ENCODE measurements around the gene WFDC1.
"Not testable (repeated sequence)": the region's sequence is repeated elsewhere in the genome, so short reads cannot be mapped to it uniquely, and the experiment has no call there.

Gene WFDC1

DNA sequence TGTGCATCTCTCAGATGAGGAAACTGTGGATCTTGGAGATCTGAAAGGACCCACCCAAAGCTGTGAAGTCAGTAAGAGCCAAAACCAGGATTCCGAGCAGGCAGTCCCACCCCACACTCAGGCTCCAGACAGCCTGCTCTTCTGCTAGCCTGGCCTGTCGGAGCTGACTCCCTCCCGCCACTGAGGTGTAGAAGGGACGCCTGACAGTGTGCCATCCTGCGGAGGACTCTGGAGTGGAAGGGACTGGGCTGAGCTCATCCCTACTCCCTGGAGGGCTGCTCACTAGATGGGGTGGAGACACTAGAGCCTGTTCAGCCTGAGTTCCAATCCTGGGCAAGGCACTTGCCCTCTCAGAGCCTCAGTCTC, 36.0 kb downstream of the WFDC1 start:
- no peak for DNase-seq

DNA sequence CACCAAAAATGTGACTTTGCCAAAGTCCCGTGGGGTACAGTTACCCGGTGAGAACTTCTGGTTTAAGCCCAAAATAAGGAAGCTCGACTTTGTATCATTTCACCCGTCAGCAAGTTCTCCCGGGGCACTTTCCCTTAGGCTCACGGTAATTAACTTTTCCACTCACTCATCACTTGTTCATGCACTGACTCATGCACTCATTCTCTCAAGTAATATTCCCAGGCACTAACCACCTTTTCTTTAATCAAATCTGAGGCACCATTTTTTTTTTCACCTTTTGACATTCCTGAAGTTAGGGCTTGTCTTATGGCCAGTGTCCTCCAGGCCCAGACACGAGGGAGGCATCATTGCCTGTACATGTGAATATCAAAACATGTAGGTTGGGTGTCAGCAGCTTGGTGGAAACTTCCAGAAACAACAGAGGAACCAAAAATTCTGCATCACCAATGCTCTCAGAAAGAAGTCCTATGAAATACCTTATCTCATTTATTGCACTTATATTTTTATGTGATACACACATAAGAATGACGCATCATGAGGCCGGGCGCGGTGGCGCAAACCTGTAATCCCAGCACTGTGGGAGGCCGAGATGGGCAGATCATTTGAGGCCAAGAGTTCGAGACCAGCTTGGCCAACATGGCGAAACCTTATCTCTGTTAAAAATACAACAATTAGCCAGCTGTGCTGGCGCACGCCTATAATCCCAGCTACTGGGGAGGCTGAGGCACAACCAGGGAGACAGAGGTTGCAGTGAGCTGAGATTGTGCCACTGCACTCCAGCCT, 37.5 kb downstream of the WFDC1 start:
- no peak for DNase-seq

DNA sequence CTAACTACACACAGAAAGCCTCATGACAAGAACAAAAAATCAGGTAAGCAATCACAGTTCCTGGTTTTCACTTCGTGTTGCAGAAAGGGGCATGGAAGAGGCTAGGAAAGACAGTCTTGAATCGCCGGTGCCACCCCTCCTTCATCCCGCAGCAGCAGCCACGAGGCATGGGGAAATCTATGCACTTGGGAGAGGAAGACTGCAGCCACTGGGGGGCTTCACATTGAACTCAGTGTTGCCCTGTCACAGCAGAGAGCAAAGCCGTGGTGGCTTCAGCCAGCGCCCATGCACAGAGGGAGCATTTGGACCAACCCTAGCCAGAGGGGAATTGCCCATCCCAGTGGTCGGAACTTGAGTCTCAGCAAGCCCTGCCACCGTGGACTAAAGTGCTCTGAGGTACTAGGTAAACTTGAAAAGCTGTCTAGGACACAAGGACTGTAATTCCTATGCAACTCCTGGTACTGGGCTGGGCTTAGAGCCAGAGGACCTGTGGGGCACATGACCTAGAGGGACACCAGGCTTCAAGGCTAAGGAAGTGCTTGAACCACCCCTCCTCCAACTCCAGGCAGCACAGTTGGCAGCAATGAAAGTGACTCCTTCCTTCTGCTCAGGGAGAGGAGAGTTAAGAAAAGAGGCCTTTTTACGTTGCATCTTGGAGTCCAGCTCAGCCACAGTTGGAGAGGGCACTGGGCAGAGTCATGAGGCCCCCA, 38.5 kb downstream of the WFDC1 start:
- no peak for DNase-seq

DNA sequence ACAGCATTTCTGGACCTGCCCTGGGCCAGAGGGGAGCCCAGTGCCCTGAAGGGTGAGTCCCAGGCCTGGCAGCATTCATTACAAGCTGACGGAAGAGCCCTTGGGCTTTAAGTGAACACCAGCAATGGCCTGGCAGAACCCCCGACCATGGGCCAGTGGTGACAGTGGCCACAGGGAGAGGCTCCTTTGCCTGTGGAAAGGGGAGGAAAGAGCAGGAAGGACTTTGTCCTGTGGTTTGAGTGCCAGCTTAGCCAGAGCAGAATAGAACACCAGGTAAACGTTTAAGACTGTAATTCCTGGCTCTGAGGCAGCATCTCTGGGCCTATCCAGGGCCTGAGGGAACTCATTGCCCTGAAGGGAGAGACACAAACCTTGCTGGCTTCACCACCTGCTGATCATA, 39.4 kb downstream of the WFDC1 start:
- DNase-seq, result no peak

DNA sequence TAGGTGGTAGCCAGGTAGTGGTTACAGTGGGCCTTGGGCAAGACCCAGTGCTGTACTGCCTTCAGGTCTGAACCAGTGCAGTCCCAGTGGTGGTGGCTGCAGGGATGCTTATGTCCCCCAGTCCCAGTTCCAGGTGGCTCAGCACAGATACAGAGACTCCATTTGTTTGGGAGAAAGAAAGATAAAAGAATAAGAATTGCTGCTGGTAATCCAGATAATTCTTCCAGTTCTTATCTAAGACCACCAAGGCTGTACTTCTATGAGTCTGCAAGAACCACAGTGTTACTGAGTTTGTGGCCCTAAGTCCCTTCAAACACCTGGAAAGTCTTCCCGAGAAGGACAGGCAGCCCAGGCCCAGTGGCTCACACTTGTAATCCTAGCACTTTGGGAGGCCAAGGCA, 39.8 kb downstream of the WFDC1 start:
- no peak for DNase-seq

DNA sequence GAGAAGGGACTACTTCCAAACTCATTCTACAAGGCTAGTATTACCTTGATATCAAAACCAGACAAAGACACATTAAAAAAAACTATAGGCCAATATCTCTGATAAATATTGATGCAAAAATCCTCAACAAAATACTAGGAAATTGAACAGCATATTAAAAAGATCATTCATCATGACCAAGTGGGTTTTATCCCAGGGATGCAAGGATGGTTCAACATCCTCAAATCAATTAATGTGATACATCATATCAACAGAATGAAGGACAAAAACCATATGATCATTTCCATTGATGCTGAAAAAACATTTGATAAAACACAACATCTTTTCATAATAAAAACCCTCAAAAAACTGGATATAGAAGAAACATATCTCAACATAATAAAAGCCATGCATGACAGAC, 42.6 kb downstream of the WFDC1 start:
- DNase-seq, result not testable (repeated sequence)

DNA sequence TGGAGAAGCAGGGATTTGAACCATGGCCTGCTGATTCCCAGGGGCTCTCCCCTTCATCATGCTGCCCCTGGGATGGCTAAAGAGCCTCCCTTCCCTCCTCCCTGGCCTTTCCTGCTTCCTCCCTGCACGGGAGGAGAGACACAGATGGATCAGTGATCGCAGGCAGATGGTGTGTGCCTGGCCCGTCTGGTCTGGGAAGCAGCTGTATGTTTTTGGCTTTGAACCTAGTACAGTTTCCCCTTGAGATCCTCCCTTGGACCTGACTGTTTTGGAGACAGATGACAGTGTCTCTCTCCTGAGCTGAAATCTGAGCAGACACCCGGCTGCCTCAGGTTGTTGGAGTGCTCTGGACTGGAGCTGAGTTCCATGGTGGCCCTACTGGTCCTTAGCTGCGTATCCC, 44.6 kb downstream of the WFDC1 start:
- no peak for DNase-seq

DNA sequence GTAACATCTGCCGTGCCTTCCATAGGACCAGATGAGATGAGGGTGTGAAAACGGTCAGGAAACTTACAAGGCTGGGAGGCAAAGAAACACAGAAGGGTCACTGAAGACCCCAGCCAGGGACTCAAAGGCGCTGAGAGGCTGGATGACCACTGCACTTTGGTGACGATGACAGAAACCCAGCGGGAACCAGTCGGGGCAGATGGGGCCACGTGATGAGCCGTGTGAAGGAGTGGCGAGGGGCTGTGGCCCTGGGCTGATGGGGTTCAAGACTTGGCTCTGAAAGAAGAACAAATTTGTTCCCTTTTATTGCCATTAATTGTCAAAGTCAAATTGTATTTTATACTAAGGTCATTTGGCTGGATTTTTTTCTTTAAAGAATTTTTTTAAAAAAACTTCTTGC, 45.1 kb downstream of the WFDC1 start:
- DNase-seq, result no peak

DNA sequence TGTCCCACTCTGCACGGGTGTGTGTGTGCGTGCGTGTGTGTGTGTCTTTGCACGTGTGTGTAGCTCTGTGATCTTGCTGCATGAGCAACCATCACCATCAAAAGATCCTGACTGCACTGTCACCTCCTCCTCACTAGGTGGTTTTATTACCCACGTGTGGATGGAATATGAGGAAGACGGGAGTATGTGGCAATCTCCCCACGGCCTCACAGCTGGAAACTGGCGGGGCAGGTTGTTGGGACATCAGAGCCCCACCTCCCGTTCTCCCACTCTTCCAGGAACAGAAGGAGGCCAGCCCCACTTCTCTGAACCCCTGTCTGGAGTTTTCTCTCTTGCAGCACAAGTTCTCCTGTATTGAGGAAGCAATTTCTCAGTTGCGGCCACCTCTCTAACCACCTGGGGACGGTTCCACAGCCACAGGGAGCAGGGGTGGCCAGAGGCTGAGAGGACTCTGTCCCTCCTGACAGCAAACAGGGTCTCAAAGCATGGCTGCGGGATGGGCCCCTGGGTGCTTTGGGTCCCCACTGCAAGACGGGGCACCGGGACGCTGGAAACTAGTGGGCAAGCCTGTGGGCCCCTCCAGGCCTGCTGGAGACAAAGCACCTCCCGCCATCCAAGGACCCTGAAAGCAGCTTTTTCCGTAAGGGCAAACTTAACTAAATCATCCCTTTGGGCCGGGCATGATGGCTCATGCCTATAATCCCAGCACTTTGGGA, 45.8 kb downstream of the WFDC1 start:
- DNase-seq, result peak; percentile 36

DNA sequence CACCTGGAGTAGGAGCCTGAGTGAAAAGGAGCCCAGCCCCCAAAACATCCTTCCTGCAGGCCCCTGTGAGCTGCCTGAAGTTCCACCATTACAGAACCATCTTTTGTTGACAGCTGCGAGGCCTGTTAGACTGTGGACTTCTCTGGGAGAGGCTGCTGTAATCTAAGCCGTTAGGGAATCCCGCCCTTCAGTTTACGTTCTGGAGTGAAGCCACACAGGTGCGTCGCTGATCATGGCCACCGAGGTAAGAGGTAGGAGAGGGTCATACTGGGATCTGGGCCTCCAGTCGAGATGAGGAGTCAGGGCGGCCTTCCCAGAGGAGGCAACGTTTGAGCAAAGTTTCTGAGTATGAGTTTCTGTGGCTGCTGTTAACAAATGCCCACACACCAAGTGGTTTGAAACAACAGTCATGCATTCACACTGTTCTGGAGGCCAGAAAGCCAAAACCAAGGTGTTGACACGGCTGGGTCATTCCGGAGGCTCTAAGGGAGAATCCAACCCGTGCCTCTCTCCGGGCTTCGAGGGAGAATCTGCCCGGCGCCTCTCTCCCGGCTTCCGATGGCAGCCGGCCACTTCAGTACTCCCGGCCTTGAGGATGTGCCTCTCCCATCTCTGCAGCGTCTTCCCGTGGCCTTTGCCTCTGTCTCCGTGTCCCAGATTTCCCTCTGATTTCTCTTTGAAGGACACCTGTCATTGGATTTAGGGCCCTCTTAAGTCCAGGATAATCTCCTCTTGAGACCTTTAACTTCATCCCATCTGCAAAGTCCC, 47.0 kb downstream of the WFDC1 start:
- DNase-seq, result no peak

DNA sequence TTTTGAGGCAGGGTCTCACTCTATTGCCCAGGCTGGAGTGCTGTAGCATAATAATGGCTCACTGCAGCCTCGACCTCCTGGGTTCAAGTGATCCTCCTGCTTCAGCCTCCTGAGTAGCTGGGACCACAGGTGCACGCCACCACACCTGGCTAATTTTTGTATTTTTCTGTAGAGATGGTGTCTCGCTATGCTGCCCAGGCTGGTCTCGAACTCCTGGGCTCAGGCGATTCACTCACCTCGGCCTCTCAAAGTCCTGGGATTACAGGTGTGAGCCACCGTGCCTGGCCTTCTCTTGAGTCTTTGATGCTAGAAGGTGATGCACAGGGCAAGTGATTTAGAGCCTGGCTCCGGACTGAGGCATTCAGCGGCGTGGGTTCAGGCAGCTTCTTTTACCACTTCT, 49.1 kb downstream of the WFDC1 start:
- not testable (repeated sequence) for DNase-seq

DNA sequence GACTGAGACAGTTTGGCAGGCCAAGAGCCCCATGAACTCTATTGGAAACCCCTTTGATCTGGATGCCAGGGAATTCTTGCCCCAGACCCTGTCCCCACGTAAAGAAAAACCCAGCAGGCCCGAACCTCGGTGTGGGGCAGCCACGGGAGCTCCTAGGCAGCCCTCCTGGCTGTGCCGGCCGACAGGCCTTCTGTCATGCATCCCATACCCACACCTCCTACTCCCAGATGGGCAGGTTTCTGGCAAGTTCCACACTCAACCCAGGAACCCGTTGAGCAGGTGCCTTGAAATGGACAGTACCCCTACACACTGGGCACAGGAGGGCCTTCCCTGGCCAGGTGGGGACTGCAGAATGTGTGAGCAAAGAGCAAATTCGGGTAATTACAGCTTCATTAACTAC, 50.1 kb downstream of the WFDC1 start:
- no peak for DNase-seq

DNA sequence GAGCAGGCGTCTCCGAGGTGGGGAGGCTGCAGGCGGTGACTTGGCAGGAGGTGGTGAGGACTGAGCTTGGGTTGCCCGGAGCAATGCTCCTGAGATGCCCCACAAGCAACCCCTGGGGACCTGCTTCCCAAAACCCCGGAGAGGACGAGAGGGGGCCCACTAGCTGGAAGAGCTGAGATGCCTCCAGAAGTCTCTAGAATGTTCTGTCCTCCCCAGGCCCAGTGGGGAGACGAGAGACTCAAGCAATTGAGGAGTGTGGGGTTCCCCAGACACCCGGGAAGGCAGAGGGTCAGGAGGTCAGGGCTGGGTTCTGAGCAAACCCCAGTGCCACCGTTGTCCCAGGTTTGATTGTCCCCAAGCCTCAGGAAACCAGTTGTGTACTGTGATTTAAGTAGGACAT, 52.5 kb downstream of the WFDC1 start:
- DNase-seq, result no peak

DNA sequence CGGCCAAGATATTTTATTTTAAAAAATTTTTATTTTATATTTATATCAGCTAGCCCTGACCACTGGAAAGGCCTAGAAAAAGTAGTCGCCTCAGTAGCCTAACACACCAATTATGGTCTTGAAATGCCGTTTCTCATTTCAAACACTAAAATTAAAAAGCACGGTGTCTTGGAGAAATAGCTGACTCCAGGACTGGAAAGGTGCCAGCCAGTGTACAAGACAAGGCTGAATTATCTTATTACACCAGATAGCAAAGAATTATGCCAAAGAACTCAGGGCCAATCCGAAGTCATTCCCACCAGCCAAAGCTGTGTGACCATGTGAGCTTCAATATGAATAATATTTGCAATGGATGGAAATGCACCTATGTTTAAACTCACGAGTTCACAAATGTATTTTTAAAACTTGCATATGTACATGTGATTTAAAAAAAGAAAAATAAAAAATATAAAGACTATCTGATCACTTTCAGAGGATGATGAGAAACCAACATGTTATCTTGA, 53.8 kb downstream of the WFDC1 start:
- no peak for DNase-seq

DNA sequence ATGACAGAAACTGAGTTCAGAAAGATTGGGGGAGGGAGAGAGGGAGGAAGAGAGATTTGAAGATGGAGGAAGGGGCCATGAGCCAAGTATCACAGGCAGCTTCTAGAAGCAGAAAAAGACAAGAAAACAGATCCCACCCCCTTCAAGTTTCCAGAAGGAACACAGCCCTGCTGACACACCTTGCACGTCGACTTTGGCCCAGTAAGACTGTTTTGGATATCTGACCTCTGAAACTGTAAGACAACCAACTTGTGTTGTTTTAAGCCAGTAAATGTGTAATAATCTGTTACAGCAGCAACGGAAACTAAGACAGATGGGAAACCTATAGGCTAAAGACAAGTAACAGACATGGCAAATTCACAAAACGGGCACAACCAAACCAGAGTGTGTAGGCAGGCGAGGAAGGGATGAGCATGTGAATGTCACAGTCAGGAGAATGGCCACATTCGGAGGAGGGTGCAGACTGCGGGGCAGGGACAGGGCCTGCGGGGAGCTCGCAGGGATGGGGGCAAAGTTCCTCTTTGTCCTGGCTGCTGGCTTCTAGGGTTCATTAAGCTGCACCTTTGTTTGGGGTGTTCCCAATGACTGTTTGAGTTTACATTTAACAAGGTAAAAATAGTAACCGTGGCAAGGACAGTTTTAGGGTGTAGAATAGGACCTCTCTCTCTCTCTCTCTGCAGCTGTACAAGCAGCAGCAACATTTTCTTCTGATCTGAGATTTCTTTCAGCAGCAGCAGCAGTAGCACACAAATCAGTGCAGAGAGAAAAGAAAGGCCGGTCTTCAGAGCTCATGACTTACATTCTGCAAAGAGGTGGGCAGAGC, 55.4 kb downstream of the WFDC1 start:
- DNase-seq, result no peak

DNA sequence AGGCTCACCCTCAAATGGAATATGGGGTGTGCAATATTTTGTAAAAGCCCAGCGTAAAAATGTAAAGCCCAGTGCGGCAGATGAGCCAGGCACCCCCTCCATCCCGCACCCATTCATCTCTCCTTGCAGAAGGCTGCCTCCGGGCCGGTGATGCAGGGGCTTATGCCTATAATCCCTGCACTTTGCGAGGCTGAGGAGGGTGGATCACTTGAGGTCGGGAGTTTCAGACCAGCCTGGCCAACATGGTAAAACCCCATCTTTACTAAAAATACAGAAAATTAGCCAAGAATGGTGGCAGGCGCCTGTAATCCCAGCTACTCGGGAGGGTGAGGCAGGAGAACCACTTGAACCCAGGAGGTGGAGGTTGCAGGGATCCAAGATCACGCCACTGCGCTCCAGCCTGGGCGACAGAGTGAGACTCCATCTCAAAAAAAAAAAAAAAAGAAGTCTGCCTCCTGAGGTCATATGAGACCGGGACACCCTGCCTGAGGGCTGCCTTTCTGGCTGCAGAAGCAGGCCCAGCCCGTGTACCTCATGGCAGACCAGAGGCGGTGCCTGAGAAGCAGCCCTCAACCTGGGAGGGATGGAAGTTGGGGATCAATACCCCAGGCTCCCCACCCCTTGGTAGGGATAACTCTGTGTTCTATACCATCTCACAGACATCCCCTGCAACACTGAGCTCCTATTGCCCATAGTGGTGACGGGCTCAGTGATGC, 56.2 kb downstream of the WFDC1 start:
- DNase-seq, result no peak

DNA sequence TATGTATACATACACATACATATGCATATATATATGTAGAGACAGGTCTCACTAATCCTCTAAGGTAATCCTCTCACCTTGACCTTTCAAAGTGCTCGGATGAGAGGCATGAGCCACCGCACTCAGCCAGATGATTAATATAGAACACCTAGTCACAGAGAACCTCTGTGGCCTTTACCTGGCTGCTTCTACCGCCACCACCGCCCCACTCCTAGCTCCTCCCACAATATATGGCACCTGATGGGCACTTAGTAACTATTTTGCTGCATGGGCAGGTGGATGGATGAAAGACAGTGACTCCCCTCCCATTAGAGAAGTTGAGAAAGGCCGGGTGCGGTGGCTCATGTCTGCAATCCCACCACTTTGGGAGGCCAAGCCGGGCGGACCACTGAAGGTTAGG, 57.0 kb downstream of the WFDC1 start:
- DNase-seq, result no peak

DNA sequence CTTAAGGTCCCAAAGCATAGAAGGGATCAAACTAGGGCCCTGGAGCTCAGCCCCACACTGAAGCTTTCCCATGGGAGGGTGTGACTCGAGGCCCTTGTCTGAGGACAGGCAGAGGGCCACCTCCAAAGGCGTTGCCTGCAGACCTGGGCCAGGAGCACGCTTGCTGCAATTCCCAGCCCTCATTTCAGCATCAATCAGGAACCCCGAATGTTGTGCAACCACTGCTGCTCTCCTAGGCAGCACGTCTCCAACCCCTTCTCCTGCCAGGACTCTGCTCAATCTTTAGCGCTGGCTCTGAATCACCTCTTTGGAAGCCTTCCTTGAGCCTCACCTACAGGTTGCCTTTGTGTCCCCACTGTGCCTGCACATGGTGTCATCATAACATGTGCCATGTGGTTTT, 59.6 kb downstream of the WFDC1 start:
- DNase-seq, result no peak

DNA sequence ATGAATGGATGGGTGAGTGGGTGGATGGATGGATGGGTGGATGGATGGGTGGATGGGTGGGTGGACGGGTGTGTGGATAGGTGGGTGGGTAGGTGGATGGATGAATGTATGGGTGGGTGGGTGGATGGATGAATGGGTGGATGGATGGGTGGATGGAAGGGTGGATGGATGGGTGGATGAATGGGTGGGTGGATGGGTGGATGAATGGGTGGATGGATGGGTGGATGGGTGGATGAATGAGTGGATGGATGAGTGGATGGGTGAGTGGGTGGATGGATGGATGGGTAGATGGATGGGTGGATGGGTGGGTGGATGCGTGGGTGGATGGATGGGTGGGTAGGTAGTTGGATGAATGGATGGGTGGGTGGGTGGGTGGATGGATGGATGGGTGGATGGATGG, 60.5 kb downstream of the WFDC1 start:
- DNase-seq, result no peak

DNA sequence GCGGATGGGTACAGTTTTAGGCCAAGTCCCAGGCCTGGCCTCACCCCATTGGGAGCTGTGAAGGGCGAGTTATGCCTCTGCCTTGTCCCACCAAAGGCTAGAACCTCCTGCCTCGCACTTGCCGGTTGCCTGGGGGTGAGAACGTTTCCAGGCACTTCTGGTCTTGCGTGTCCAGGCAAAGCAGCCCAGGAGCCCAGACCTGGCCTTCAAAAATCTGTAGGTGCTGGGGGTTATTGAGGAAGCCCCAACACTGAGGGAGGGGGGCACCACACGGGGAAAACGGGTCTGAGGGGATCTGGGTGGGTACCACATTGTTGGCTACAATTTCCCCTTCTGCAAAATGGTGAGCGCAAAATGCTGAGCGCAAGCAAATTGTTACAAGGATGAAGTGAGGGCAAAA, 61.5 kb downstream of the WFDC1 start:
- DNase-seq, result no peak

DNA sequence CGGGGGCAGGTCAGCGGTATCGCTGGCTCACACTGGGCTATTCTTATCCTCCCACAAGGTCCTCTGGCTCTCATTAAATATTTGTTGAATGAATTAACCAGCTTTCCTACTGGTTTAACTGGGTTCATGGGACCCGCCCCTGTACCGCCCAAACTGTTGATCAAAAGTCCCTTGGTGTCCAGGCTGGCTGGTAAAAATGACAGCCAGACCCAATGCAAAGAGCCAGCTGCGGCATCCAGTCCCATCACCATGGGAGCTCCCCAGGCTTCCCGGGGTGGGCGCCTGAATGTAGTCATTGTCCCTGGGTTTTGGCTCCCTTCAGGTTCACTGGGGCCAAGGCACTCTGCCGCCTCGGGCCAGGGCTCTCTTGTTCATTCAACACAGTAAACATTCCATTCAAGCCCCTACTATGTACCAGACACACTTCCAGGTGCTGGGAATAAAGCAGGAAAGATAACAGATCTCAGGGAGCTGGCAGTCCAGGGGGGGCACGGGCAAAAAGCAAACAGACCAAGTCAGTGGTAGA, 62.0 kb downstream of the WFDC1 start:
- DNase-seq, result no peak
